OCI-LY3 (cell line): Measurements from ENCODE around the gene KLHL29.

ENCODE experiments used
- CTCF ChIP-seq: fragments of 200-600, 300-600 bp; sonication (generic); IDR thresholded peaks from 2 replicates; pipeline ENCODE4 v1.5.1; 2014; ENCODE audit warnings: antibody characterized with exemption, low read length, low read depth
- EZH2phosphoT487 ChIP-seq: fragments of 200-600 bp; shearing (Covaris generic); IDR thresholded peaks from 2 replicates; pipeline ENCODE4 v1.6.1; 2018; ENCODE audit warnings: antibody characterized with exemption, mixed run types, low read depth

- TF ChIP-seq CTCF (no peak), EZH2phosphoT487 (no peak)
These were observed 171.9 kb downstream of the KLHL29 start for GRCh38 chr2:23556929-23557328.
